Measurements from ENCODE around the gene CGB5. TPM values are rescaled to one million over a fixed set of nuclear protein-coding genes. Genes with fewer than 3 reads are reported as not detected.

CGB5 gene
- total and polyA plus RNA-seq, 2 donors, result not detected

Small RNAs within 50 kb of the gene (small RNA-seq; reads per million reads assigned to genes)
- gene MIR6798 (not detected), gene RN7SL708P (not detected)

Other genes with a start within 250 kb of the CGB5 start
- 34.4 TPM for gene BCAT2, start 232.8 kb upstream of the CGB5 start, total RNA-seq
- 79.2 TPM for gene BCAT2, start 232.8 kb upstream of the CGB5 start, polyA plus RNA-seq
- 3.4 TPM for gene HSD17B14, start 207.4 kb upstream of the CGB5 start, total RNA-seq
- 18.6 TPM for gene HSD17B14, start 207.4 kb upstream of the CGB5 start, polyA plus RNA-seq
- gene PLEKHA4, start 175.2 kb upstream of the CGB5 start, total RNA-seq, result 11.5 TPM
- gene PLEKHA4, start 175.2 kb upstream of the CGB5 start, polyA plus RNA-seq, result 56.4 TPM
- gene PPP1R15A, start 171.4 kb upstream of the CGB5 start, total RNA-seq, result 21.8 TPM
- gene PPP1R15A, start 171.4 kb upstream of the CGB5 start, polyA plus RNA-seq, result 122 TPM
- gene TULP2, start 145.1 kb upstream of the CGB5 start, total RNA-seq, result not detected
- 0.57 TPM for gene TULP2, start 145.1 kb upstream of the CGB5 start, polyA plus RNA-seq
- gene NUCB1, start 143.5 kb upstream of the CGB5 start, total RNA-seq, result 107 TPM
- 478 TPM for gene NUCB1, start 143.5 kb upstream of the CGB5 start, polyA plus RNA-seq
- gene DHDH, start 110.1 kb upstream of the CGB5 start, total RNA-seq, result 0.37 TPM
- 0.75 TPM for gene DHDH, start 110.1 kb upstream of the CGB5 start, polyA plus RNA-seq
- 13.1 TPM for gene BAX, start 89.0 kb upstream of the CGB5 start, total RNA-seq
- 73.0 TPM for gene BAX, start 89.0 kb upstream of the CGB5 start, polyA plus RNA-seq
- 1,234 TPM for gene FTL, start 78.5 kb upstream of the CGB5 start, total RNA-seq
- gene FTL, start 78.5 kb upstream of the CGB5 start, polyA plus RNA-seq, result 4,798 TPM
- gene GYS1, start 50.5 kb upstream of the CGB5 start, total RNA-seq, result 33.3 TPM
- gene GYS1, start 50.5 kb upstream of the CGB5 start, polyA plus RNA-seq, result 39.5 TPM
- 61.3 TPM for gene RUVBL2, start 50.0 kb upstream of the CGB5 start, total RNA-seq
- 83.4 TPM for gene RUVBL2, start 50.0 kb upstream of the CGB5 start, polyA plus RNA-seq
- not detected for gene LHB, start 26.8 kb upstream of the CGB5 start, total RNA-seq
- gene LHB, start 26.8 kb upstream of the CGB5 start, polyA plus RNA-seq, result not detected
- not detected for gene CGB3, start 19.5 kb upstream of the CGB5 start, total RNA-seq
- not detected for gene CGB3, start 19.5 kb upstream of the CGB5 start, polyA plus RNA-seq
- gene CGB2, start 12.0 kb upstream of the CGB5 start, total RNA-seq, result not detected
- not detected for gene CGB2, start 12.0 kb upstream of the CGB5 start, polyA plus RNA-seq
- not detected for gene CGB1, start 7.0 kb upstream of the CGB5 start, total RNA-seq
- not detected for gene CGB1, start 7.0 kb upstream of the CGB5 start, polyA plus RNA-seq
- not detected for gene CGB8, start 5.3 kb downstream of the CGB5 start, total RNA-seq
- not detected for gene CGB8, start 5.3 kb downstream of the CGB5 start, polyA plus RNA-seq
- gene CGB7, start 13.9 kb downstream of the CGB5 start, total RNA-seq, result not detected
- 0.37 TPM for gene CGB7, start 13.9 kb downstream of the CGB5 start, polyA plus RNA-seq
- gene NTF4, start 21.0 kb downstream of the CGB5 start, total RNA-seq, result 2.5 TPM
- 4.1 TPM for gene NTF4, start 21.0 kb downstream of the CGB5 start, polyA plus RNA-seq
- not detected for gene KCNA7, start 28.9 kb downstream of the CGB5 start, total RNA-seq
- not detected for gene KCNA7, start 28.9 kb downstream of the CGB5 start, polyA plus RNA-seq
- 166 TPM for gene SNRNP70, start 41.6 kb downstream of the CGB5 start, total RNA-seq
- gene SNRNP70, start 41.6 kb downstream of the CGB5 start, polyA plus RNA-seq, result 191 TPM
- 4.7 TPM for gene LIN7B, start 70.5 kb downstream of the CGB5 start, total RNA-seq
- 18.5 TPM for gene LIN7B, start 70.5 kb downstream of the CGB5 start, polyA plus RNA-seq
- gene C19orf73, start 75.3 kb downstream of the CGB5 start, total RNA-seq, result not detected
- gene C19orf73, start 75.3 kb downstream of the CGB5 start, polyA plus RNA-seq, result 1.6 TPM
- 5.2 TPM for gene PPFIA3, start 75.7 kb downstream of the CGB5 start, total RNA-seq
- 12.2 TPM for gene PPFIA3, start 75.7 kb downstream of the CGB5 start, polyA plus RNA-seq
- 5.2 TPM for gene HRC, start 111.5 kb downstream of the CGB5 start, total RNA-seq
- gene HRC, start 111.5 kb downstream of the CGB5 start, polyA plus RNA-seq, result 3.8 TPM
- 18.0 TPM for gene TRPM4, start 113.9 kb downstream of the CGB5 start, total RNA-seq
- 18.8 TPM for gene TRPM4, start 113.9 kb downstream of the CGB5 start, polyA plus RNA-seq